NOMO-1 (cell line): ENCODE results near the gene SLC6A12.

Source experiments
- DNase-seq, 2 experiments: peaks; one replicate each; lab custom pipeline; 2025; ENCODE audit not compliant: unreplicated experiment in 2 of 2; lab: John Stamatoyannopoulos, UW

Gene SLC6A12

GRCh38 chr12:147242-147641, 66.7 kb downstream of the SLC6A12 start:
- DNase-seq: no peak

- no peak for DNase-seq
Observed at GRCh38 chr12:145369-145960, 68.5 kb downstream of the SLC6A12 start.

- DNase-seq: no peak
Observed at GRCh38 chr12:144650-145284, 69.2 kb downstream of the SLC6A12 start.

- DNase-seq: no peak
Observed at GRCh38 chr12:143964-144649, 69.8 kb downstream of the SLC6A12 start.

- DNase-seq: no peak
Observed at GRCh38 chr12:140162-140561, 73.8 kb downstream of the SLC6A12 start.
